Left lung (tissue), 10 donors: Measurements from ENCODE around the gene SORCS3. TPM values are rescaled to one million over a fixed set of nuclear protein-coding genes. Genes with fewer than 3 reads are reported as not detected.

Source experiments
- ATAC-seq: fragments of 200-7000 bp; cut with Tn5 transposase; one replicate; pipeline ENCODE4 v1.9.1; 2020; ENCODE audit warnings: moderate library complexity
- DNase-seq, 4 donors: peaks; one replicate each; pipeline ENCODE4 v3.0.0-alpha.2; 2013 to 2020
- H3K27ac ChIP-seq, 2 donors: fragments of 200-600 bp; sonication (generic) in 1 of 2; one replicate each; pipeline versions ENCODE4 v1.5.0 to v1.8.0; 2020 to 2021
- H3K27me3 ChIP-seq, 2 donors: fragments of 200-600 bp; sonication (generic) in 1 of 2; one replicate each; pipeline versions ENCODE4 v1.5.0 to v1.8.0; 2020 to 2021
- H3K36me3 ChIP-seq, 2 donors: fragments of 200-600 bp; sonication (generic) in 1 of 2; one replicate each; pipeline versions ENCODE4 v1.5.0 to v1.8.0; 2020 to 2021
- H3K4me1 ChIP-seq, 2 donors: fragments of 200-600 bp; one replicate each; pipeline ENCODE4 v1.8.0; 2021
- H3K4me3 ChIP-seq, 2 donors: fragments of 200-600 bp; sonication (generic) in 1 of 2; one replicate each; pipeline versions ENCODE4 v1.5.0 to v1.8.0; 2020 to 2021; ENCODE audit warnings: mild to moderate bottlenecking in 1 of 2
- H3K9me3 ChIP-seq, 2 donors: fragments of 200-600 bp; sonication (generic) in 1 of 2; one replicate each; pipeline versions ENCODE4 v1.5.0 to v1.8.0; 2020 to 2021
- intact Hi-C, 2 donors: fragments of 100-400 bp; cut with DNase I; formaldehyde crosslinking; loops; one replicate each; pipeline versions ENCODE4 v1.11.2 to v1.14.2; 2022
- polyA plus RNA-seq, 6 donors: library from polyadenylated mRNA; unstranded; fragments of 120-200 nt; gene quantifications; one replicate each; pipeline ENCODE4 v1.2.1, GENCODE V29; 2013; ENCODE audit not compliant: insufficient read length in 6 of 6
- total RNA-seq, 2 donors: library from RNA; stranded (reverse); fragmentation: NEBNext Ultra II Directional; extraction: Animal tissue kit (Norgen Biotek cat#: 25700); gene quantifications; one replicate each; pipeline ENCODE4 v1.2.1, GENCODE V29; 2021
- TF ChIP-seq, protein P1 (sequence below), 2 donors: fragments of 200-600 bp; sonication (generic) in 1 of 2; IDR thresholded peaks; one replicate each; pipeline versions ENCODE4 v1.5.0 to v1.8.0; 2021; ENCODE audit warnings: antibody characterized with exemption in 2 of 2
- donor health status: DM: no; HTN: yes; CAD: no.
- donor health status: DM: no; HTN: no; CAD: no.

The SORCS3 gene
- total and polyA plus RNA-seq, 8 donors = 0.05 to 0.24 (median 0.06) TPM; not detected in 2

DNA sequence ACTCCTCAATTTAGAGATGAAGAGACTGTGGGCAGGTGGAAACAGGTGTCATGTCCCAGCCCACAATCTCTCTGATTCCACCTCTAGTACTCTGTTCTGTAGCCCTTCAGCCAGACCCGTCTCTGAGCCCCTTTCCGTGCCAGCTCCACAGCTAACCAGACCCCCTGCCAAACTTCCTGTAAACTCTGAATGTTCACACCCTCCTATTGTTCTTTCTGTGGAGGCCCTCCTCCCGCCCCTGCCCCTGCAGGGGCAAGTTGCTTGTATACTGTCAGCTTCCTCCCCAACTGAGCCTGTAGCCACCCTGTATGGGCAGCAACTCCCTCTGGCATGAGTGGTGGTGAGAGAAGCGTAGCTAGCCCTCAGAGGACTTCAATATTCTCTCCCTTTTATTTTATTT, 520.7 kb downstream of the SORCS3 start:
- H3K27me3 ChIP-seq = no peaks in the 10 kb centered on the region
- no peak for ATAC-seq

DNA sequence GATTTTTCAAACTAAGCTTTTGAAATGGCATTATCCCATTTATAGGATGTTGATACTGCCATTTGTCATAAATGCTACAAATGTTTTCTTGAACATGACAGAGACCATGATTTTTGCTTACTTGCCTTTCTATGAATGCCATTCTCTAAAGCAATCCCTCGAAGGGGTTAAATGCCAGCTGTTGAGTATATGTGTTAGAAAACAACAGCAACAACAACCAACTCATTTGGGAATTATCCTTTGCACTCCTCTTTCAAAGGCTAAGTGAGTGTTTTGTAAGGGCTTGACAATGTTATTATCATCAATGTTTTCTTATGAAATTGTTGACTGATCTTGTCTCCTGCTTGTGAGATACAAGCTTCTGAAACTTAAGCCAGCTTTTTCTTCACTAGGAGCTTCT, 529.4 kb downstream of the SORCS3 start:
- ATAC-seq (no peak), DNase-seq (peak in 1 of 4 donors; percentile 7)
- no peak overlapping the region for H3K27ac ChIP-seq
- intact Hi-C loops = no loop called here
- no peak overlapping the region for H3K4me3 ChIP-seq
- peaks cover 0 to 2% of the 10 kb centered on the region in 2 donors for H3K9me3 ChIP-seq
- H3K27me3 ChIP-seq = no peaks in the 10 kb centered on the region
- TF ChIP-seq, protein P1, sequence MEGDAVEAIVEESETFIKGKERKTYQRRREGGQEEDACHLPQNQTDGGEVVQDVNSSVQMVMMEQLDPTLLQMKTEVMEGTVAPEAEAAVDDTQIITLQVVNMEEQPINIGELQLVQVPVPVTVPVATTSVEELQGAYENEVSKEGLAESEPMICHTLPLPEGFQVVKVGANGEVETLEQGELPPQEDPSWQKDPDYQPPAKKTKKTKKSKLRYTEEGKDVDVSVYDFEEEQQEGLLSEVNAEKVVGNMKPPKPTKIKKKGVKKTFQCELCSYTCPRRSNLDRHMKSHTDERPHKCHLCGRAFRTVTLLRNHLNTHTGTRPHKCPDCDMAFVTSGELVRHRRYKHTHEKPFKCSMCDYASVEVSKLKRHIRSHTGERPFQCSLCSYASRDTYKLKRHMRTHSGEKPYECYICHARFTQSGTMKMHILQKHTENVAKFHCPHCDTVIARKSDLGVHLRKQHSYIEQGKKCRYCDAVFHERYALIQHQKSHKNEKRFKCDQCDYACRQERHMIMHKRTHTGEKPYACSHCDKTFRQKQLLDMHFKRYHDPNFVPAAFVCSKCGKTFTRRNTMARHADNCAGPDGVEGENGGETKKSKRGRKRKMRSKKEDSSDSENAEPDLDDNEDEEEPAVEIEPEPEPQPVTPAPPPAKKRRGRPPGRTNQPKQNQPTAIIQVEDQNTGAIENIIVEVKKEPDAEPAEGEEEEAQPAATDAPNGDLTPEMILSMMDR (IDR thresholded peaks at IDR 0.05) = no peak
- no peaks in the 10 kb centered on the region for H3K36me3 ChIP-seq
- no peaks in the 10 kb centered on the region for H3K4me1 ChIP-seq

More for the DNA sequence above, 520.7 kb downstream of the SORCS3 start:
- Histone ChIP-seq H3K27ac (no peak overlapping the region), H3K4me3 (no peak overlapping the region), H3K9me3 (no peaks in the 10 kb centered on the region), H3K4me1 (no peaks in the 10 kb centered on the region), H3K36me3 (no peaks in the 10 kb centered on the region)
- intact Hi-C loops = no loop called here
- no peak for DNase-seq
- TF ChIP-seq, protein P1 (IDR thresholded peaks at IDR 0.05) = no peak

- DNase-seq (no peak), ATAC-seq (no peak)
- intact Hi-C loops = no loop called here
- Histone ChIP-seq H3K36me3 (no peaks in the 10 kb centered on the region), H3K27ac (no peak overlapping the region), H3K4me1 (no peaks in the 10 kb centered on the region), H3K4me3 (no peak overlapping the region), H3K27me3 (no peaks in the 10 kb centered on the region), H3K9me3 (peaks cover 0 to 2% of the 10 kb centered on the region in 2 donors)
- TF ChIP-seq, protein P1 (IDR thresholded peaks at IDR 0.05) = no peak
These were observed 530.9 kb downstream of the SORCS3 start for GRCh38 chr10:105171945-105172344.

DNA sequence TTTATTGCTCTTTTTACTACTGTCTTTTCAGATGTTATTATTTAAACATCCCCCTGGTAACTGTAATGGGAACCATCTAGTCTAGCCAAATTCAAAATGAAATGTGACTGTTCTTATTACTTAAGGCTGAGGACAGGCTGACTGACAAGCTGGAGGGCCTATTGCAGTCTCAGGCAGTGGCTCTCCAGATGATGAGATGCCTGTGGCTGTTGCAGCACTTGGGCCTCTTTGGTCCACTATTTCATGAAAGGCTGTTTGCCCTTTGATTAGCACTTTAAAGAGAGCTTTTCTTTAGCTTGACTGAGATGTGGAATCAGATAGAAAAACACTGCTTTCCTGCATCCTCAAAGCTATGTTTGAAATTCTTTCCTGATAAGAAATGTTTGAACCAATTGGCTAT, 540.5 kb downstream of the SORCS3 start:
- no peaks in the 10 kb centered on the region for H3K4me1 ChIP-seq
- no peak overlapping the region for H3K4me3 ChIP-seq
- no peak for DNase-seq
- TF ChIP-seq, protein P1 (IDR thresholded peaks at IDR 0.05) = no peak
- no peaks in the 10 kb centered on the region for H3K9me3 ChIP-seq
- no peak overlapping the region for H3K27ac ChIP-seq
- no peak for ATAC-seq
- intact Hi-C loops = no loop called here
- H3K27me3 ChIP-seq = no peaks in the 10 kb centered on the region
- no peaks in the 10 kb centered on the region for H3K36me3 ChIP-seq

GRCh38 chr10:105183536-105183935, 542.4 kb downstream of the SORCS3 start:
- no peak overlapping the region for H3K27ac ChIP-seq
- H3K4me3 ChIP-seq = no peak overlapping the region
- H3K36me3 ChIP-seq = no peaks in the 10 kb centered on the region
- ATAC-seq (no peak), DNase-seq (no peak)
- H3K9me3 ChIP-seq = no peaks in the 10 kb centered on the region
- TF ChIP-seq, protein P1 (IDR thresholded peaks at IDR 0.05) = no peak
- no peaks in the 10 kb centered on the region for H3K27me3 ChIP-seq
- intact Hi-C loops = no loop called here
- no peaks in the 10 kb centered on the region for H3K4me1 ChIP-seq
